NCI-H2029 treated with DMSO at 0.1 percent for 48 hours (cell line): Measurements from ENCODE around the gene STARD8.
"Not testable (repeated sequence)": the region's sequence is repeated elsewhere in the genome, so short reads cannot be mapped to it uniquely, and the experiment has no call there.

Experiments
- DNase-seq: peaks from one replicate; lab custom pipeline; 2025; lab: John Stamatoyannopoulos, UW

Gene STARD8

GRCh38 chrX:68647156-68647957, at the start of gene STARD8:
Gene STARD8 (plus strand): TSS chrX:68647666. CDS start chrX:68647883, 217 bp downstream.
- DNase-seq: no peak

GRCh38 chrX:68598841-68599240, 48.6 kb upstream of the STARD8 start:
- DNase-seq: no peak

- DNase-seq: no peak
Observed at GRCh38 chrX:68599256-68600152, 48.0 kb upstream of the STARD8 start.

- not testable (repeated sequence) for DNase-seq
Observed at GRCh38 chrX:68604216-68604615, 43.2 kb upstream of the STARD8 start.

- not testable (repeated sequence) for DNase-seq
Observed at GRCh38 chrX:68614733-68615132, 32.7 kb upstream of the STARD8 start.

- no peak for DNase-seq
Observed at GRCh38 chrX:68627986-68628385, 19.5 kb upstream of the STARD8 start.

- not testable (repeated sequence) for DNase-seq
Observed at GRCh38 chrX:68629936-68630335, 17.5 kb upstream of the STARD8 start.

- no peak for DNase-seq
Observed at GRCh38 chrX:68631336-68631735, 16.1 kb upstream of the STARD8 start.

GRCh38 chrX:68632491-68632890, 15.0 kb upstream of the STARD8 start:
- DNase-seq: no peak

GRCh38 chrX:68633981-68634380, 13.5 kb upstream of the STARD8 start:
- DNase-seq: no peak

GRCh38 chrX:68634649-68635227, 12.7 kb upstream of the STARD8 start:
- DNase-seq: no peak

GRCh38 chrX:68640661-68641060, 6.8 kb upstream of the STARD8 start:
- DNase-seq: no peak

- no peak for DNase-seq
Observed at GRCh38 chrX:68644861-68645260, 2.6 kb upstream of the STARD8 start.

GRCh38 chrX:68646421-68646820, 1.0 kb upstream of the STARD8 start:
- DNase-seq: no peak

- DNase-seq: no peak
Observed at GRCh38 chrX:68648960-68649359, 1.5 kb downstream of the STARD8 start.

GRCh38 chrX:68650491-68650890, 3.0 kb downstream of the STARD8 start:
- no peak for DNase-seq

GRCh38 chrX:68651110-68651509, 3.6 kb downstream of the STARD8 start:
- DNase-seq: no peak

GRCh38 chrX:68652326-68653170, 5.1 kb downstream of the STARD8 start:
- DNase-seq: no peak

GRCh38 chrX:68654693-68655092, 7.2 kb downstream of the STARD8 start:
- no peak for DNase-seq

- not testable (repeated sequence) for DNase-seq
Observed at GRCh38 chrX:68656473-68656872, 9.0 kb downstream of the STARD8 start.

GRCh38 chrX:68658530-68658929, 11.1 kb downstream of the STARD8 start:
- DNase-seq: no peak

GRCh38 chrX:68659385-68659784, 11.9 kb downstream of the STARD8 start:
- DNase-seq: no peak
